ENCODE measurements around the gene HEATR5A. TPM values are rescaled to one million over a fixed set of nuclear protein-coding genes. Genes with fewer than 3 reads are reported as not detected.

The HEATR5A gene
- total and polyA plus RNA-seq, 9 of the 15 experiments (the other 6 are each of a cell fraction or from before 2014, with no cell fraction given), result 8.0 to 50.9 (median 23.0) TPM

DNA sequence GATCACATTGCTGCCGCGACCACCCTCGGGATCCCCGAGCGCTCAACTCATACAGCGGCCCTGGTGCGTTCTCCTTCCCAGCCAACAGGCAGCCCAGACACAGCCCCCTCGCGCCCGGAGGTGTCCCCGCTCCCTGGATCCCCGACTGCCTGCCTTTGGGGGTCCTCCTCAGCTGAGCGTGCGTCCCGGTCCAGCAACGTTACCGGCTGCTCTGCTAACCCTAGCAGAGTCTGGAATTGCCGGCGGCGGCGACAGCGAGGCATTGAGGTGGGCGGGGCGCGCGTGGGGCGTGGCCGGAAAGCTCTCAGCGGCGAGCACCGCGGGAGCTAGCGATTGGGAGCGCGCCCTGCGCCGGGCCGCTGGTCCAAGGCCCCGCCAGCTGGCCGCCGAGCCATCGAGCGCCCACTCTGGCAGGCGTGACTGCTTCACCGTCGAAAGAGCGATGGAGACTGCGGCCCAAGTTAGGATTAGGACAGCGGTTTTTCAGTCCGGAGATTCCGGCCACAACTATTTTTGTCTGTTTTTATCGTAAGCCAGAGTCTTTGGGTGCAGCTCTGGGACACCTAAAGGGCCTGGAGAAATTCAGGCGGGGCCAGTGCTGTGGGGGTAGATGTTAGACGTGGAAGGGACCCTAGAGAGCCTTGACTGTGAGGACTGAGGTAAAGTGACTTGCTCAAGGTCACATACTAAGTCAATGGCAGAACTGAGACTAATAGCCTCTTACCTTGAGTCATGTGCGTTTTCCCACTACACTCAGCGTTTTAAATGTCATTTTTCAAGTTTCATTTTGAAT lies at the start of gene HEATR5A (continued):
- TF ChIP-seq ETV1 (tag; conservative IDR thresholded peaks at IDR 0.05; ENCODE audit: low read depth) (0 out of 2 replicates have a peak, but pooled peaks have one; percentile 26), JUN (IDR thresholded peaks at IDR 0.05; ENCODE audit: borderline replicate concordance, low read depth, low read length) (0 out of 2 replicates have a peak, but pooled peaks have one; percentile 35), JUN (CRISPR knock-in tag; IDR thresholded peaks at IDR 0.05; ENCODE audit: borderline replicate concordance) (no peak), E2F1 (CRISPR knock-in tag; IDR thresholded peaks at IDR 0.05) (peak; percentile 71), POLR2H (tag; IDR thresholded peaks at IDR 0.05; ENCODE audit: low read depth) (peak; percentile 71), MLLT1 (IDR thresholded peaks at IDR 0.05) (peak in 1 of 2 experiments; percentile 100; a peak in 2 of 4 replicates), STAT5A (IDR thresholded peaks at IDR 0.05; ENCODE audit: borderline replicate concordance, low read length) (peak; percentile 15; the same call in 1 of the 2 replicates), TCFL5 (CRISPR knock-in tag; conservative IDR thresholded peaks at IDR 0.05) (no peak), ZNF695 (CRISPR knock-in tag; IDR thresholded peaks at IDR 0.05) (no peak), SUPT5H (IDR thresholded peaks at IDR 0.05) (peak; percentile 93), GATA2 (CRISPR knock-in tag; IDR thresholded peaks at IDR 0.05) (no peak), RB1 (IDR thresholded peaks at IDR 0.05; ENCODE audit: low read depth) (peak; percentile 91), ILF3 (IDR thresholded peaks at IDR 0.05; ENCODE audit: borderline replicate concordance) (no peak; the same call in 1 of the 2 replicates), POLR2A (conservative IDR thresholded peaks at IDR 0.05) (peak; percentile 95), ZBTB17 (CRISPR knock-in tag; IDR thresholded peaks at IDR 0.05) (peak; percentile 100), POU5F1 (IDR thresholded peaks at IDR 0.05; ENCODE audit: borderline replicate concordance, low read depth, low read length, partially characterized antibody) (no peak), TCF3 (CRISPR knock-in tag; IDR thresholded peaks at IDR 0.05) (no peak), CBFB (CRISPR knock-in tag; IDR thresholded peaks at IDR 0.05) (no peak), HNRNPH1 (optimal IDR thresholded peaks at IDR 0.05; ENCODE audit: low read depth, low read length) (no peak)
- TF ChIP-seq, protein P1, sequence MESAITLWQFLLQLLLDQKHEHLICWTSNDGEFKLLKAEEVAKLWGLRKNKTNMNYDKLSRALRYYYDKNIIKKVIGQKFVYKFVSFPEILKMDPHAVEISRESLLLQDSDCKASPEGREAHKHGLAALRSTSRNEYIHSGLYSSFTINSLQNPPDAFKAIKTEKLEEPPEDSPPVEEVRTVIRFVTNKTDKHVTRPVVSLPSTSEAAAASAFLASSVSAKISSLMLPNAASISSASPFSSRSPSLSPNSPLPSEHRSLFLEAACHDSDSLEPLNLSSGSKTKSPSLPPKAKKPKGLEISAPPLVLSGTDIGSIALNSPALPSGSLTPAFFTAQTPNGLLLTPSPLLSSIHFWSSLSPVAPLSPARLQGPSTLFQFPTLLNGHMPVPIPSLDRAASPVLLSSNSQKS (CRISPR knock-in tag; IDR thresholded peaks at IDR 0.05), result no peak
- TF ChIP-seq, protein P2, sequence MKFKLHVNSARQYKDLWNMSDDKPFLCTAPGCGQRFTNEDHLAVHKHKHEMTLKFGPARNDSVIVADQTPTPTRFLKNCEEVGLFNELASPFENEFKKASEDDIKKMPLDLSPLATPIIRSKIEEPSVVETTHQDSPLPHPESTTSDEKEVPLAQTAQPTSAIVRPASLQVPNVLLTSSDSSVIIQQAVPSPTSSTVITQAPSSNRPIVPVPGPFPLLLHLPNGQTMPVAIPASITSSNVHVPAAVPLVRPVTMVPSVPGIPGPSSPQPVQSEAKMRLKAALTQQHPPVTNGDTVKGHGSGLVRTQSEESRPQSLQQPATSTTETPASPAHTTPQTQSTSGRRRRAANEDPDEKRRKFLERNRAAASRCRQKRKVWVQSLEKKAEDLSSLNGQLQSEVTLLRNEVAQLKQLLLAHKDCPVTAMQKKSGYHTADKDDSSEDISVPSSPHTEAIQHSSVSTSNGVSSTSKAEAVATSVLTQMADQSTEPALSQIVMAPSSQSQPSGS (CRISPR knock-in tag; IDR thresholded peaks at IDR 0.05), result no peak
- TF ChIP-seq, protein P3, sequence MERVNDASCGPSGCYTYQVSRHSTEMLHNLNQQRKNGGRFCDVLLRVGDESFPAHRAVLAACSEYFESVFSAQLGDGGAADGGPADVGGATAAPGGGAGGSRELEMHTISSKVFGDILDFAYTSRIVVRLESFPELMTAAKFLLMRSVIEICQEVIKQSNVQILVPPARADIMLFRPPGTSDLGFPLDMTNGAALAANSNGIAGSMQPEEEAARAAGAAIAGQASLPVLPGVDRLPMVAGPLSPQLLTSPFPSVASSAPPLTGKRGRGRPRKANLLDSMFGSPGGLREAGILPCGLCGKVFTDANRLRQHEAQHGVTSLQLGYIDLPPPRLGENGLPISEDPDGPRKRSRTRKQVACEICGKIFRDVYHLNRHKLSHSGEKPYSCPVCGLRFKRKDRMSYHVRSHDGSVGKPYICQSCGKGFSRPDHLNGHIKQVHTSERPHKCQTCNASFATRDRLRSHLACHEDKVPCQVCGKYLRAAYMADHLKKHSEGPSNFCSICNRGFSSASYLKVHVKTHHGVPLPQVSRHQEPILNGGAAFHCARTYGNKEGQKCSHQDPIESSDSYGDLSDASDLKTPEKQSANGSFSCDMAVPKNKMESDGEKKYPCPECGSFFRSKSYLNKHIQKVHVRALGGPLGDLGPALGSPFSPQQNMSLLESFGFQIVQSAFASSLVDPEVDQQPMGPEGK (CRISPR knock-in tag; IDR thresholded peaks at IDR 0.05; ENCODE audit: borderline replicate concordance), result no peak
